ENCODE results near the gene SHLD2.

GRCh38 chr10:87064651-87065050 lies 30.4 kb upstream of the SHLD2 start:
- TF ChIP-seq CTCF (IDR thresholded peaks at IDR 0.05) = no peak
- no peak for TF ChIP-seq POLR2A (IDR thresholded peaks at IDR 0.05)

Measured in ovary (tissue), 3 donors.